ACC112 (cell line): ENCODE data around the gene KPNA6.
"Not testable (repeated sequence)": the region's sequence is repeated elsewhere in the genome, so short reads cannot be mapped to it uniquely, and the experiment has no call there.

Experiments used
- H2AFZ ChIP-seq: fragments of 200-600 bp; sonication (generic); one replicate; pipeline ENCODE4 v1.6.0; 2017; ENCODE audit warnings: antibody characterized with exemption, low read length; ENCODE audit not compliant: unreplicated experiment
- H3K27ac ChIP-seq: fragments of 200-600 bp; sonication (generic); 2 replicates; pipeline ENCODE4 v1.5.1; 2014; ENCODE audit warnings: low read depth, mild to moderate bottlenecking, antibody characterized with exemption, low read length, moderate library complexity
- H3K27me3 ChIP-seq: fragments of 200-600 bp; sonication (generic); 2 replicates; pipeline ENCODE4 v1.6.1; 2014; ENCODE audit warnings: mild to moderate bottlenecking, antibody characterized with exemption, low read length, moderate library complexity, mixed read lengths; ENCODE audit not compliant: insufficient read depth
- H3K36me3 ChIP-seq: fragments of 200-600 bp; sonication (generic); 2 replicates; pipeline ENCODE4 v1.6.1; 2016; ENCODE audit warnings: mild to moderate bottlenecking, antibody characterized with exemption, low read length, moderate library complexity, mixed read lengths; ENCODE audit not compliant: insufficient read depth
- H3K4me1 ChIP-seq: fragments of 200-600 bp; sonication (generic); one replicate; pipeline ENCODE4 v1.6.1; 2016; ENCODE audit warnings: low read length, mixed read lengths; ENCODE audit not compliant: insufficient read depth, unreplicated experiment, control insufficient read depth
- H3K4me3 ChIP-seq: fragments of 200-600 bp; sonication (generic); 2 replicates; pipeline ENCODE4 v1.5.1; 2014; ENCODE audit warnings: mild to moderate bottlenecking, low read depth, low read length
- H3K79me2 ChIP-seq: fragments of 200-600 bp; sonication (generic); one replicate; pipeline ENCODE4 v1.6.0; 2016; ENCODE audit warnings: low read length; ENCODE audit not compliant: control insufficient read depth, unreplicated experiment, insufficient read depth

The KPNA6 gene

GRCh38 chr1:32116531-32116930, 8.7 kb downstream of the KPNA6 start:
- H3K36me3 ChIP-seq: peaks cover 6% of the 10 kb centered on the region; the same call in 1 of the 2 replicates
- no peaks in the 10 kb centered on the region for H3K27me3 ChIP-seq
- H3K27ac ChIP-seq: peak overlapping the region; percentile 62
- H2AFZ ChIP-seq: no peak overlapping the region
- peaks cover 23% of the 10 kb centered on the region for H3K4me1 ChIP-seq
- H3K79me2 ChIP-seq: peaks cover 89% of the 10 kb centered on the region
- no peak overlapping the region for H3K4me3 ChIP-seq

- H3K27ac ChIP-seq: no peak overlapping the region
- H3K4me1 ChIP-seq: peaks cover 14% of the 10 kb centered on the region
- H3K27me3 ChIP-seq: no peaks in the 10 kb centered on the region
- H3K4me3 ChIP-seq: no peak overlapping the region
- peaks cover 80% of the 10 kb centered on the region for H3K79me2 ChIP-seq
- no peaks in the 10 kb centered on the region for H3K36me3 ChIP-seq
- no peak overlapping the region for H2AFZ ChIP-seq
Measured at GRCh38 chr1:32122151-32122550, 14.3 kb downstream of the KPNA6 start.

- H2AFZ ChIP-seq, H3K27me3 ChIP-seq, H3K36me3 ChIP-seq, H3K27ac ChIP-seq, H3K4me3 ChIP-seq: not testable (repeated sequence)
- Histone ChIP-seq H3K4me1 (peaks cover 14% of the 10 kb centered on the region), H3K79me2 (peaks cover 79% of the 10 kb centered on the region)
Measured at GRCh38 chr1:32123361-32123760, 15.5 kb downstream of the KPNA6 start.

- H3K36me3 ChIP-seq: 0 out of 2 replicates have a peak, but pooled peaks cover 5% of the 10 kb centered on the region
- no peaks in the 10 kb centered on the region for H3K27me3 ChIP-seq
- no peak overlapping the region for H2AFZ ChIP-seq
- H3K27ac ChIP-seq: no peak overlapping the region
- H3K4me1 ChIP-seq: peaks cover 14% of the 10 kb centered on the region
- peaks cover 82% of the 10 kb centered on the region for H3K79me2 ChIP-seq
- H3K4me3 ChIP-seq: no peak overlapping the region
Measured at GRCh38 chr1:32125313-32125712, 17.5 kb downstream of the KPNA6 start.

GRCh38 chr1:32126770-32127169, 18.9 kb downstream of the KPNA6 start:
- Histone ChIP-seq H3K27ac (no peak overlapping the region), H3K4me1 (peaks cover 6% of the 10 kb centered on the region), H3K36me3 (0 out of 2 replicates have a peak, but pooled peaks cover 5% of the 10 kb centered on the region), H3K79me2 (peaks cover 74% of the 10 kb centered on the region), H3K27me3 (no peaks in the 10 kb centered on the region), H2AFZ (no peak overlapping the region), H3K4me3 (no peak overlapping the region)

- H3K4me3 ChIP-seq: no peak overlapping the region
- H3K27ac ChIP-seq: no peak overlapping the region
- no peak overlapping the region for H2AFZ ChIP-seq
- peaks cover 71% of the 10 kb centered on the region for H3K79me2 ChIP-seq
- peaks cover 6% of the 10 kb centered on the region for H3K4me1 ChIP-seq
- no peaks in the 10 kb centered on the region for H3K27me3 ChIP-seq
- H3K36me3 ChIP-seq: 0 out of 2 replicates have a peak, but pooled peaks cover 5% of the 10 kb centered on the region
Measured at GRCh38 chr1:32127409-32128198, 19.7 kb downstream of the KPNA6 start.

- H3K36me3 ChIP-seq: 0 out of 2 replicates have a peak, but pooled peaks cover 5% of the 10 kb centered on the region
- H3K27me3 ChIP-seq: no peaks in the 10 kb centered on the region
- no peak overlapping the region for H2AFZ ChIP-seq
- peaks cover 62% of the 10 kb centered on the region for H3K79me2 ChIP-seq
- no peak overlapping the region for H3K4me3 ChIP-seq
- peaks cover 5% of the 10 kb centered on the region for H3K4me1 ChIP-seq
- no peak overlapping the region for H3K27ac ChIP-seq
Measured at GRCh38 chr1:32128479-32128878, 20.6 kb downstream of the KPNA6 start.

- H3K27ac ChIP-seq: no peak overlapping the region
- H3K4me3 ChIP-seq: no peak overlapping the region
- H3K4me1 ChIP-seq: peaks cover 5% of the 10 kb centered on the region
- H3K36me3 ChIP-seq: 0 out of 2 replicates have a peak, but pooled peaks cover 5% of the 10 kb centered on the region
- H2AFZ ChIP-seq: no peak overlapping the region
- H3K27me3 ChIP-seq: no peaks in the 10 kb centered on the region
- H3K79me2 ChIP-seq: peaks cover 61% of the 10 kb centered on the region
Measured at GRCh38 chr1:32128964-32129363, 21.1 kb downstream of the KPNA6 start.

GRCh38 chr1:32133950-32134280, 26.1 kb downstream of the KPNA6 start:
- not testable (repeated sequence) for H3K36me3 ChIP-seq, H2AFZ ChIP-seq, H3K27me3 ChIP-seq, H3K4me3 ChIP-seq
- Histone ChIP-seq H3K27ac (peak overlapping the region; percentile 57), H3K79me2 (peaks cover 65% of the 10 kb centered on the region), H3K4me1 (peaks cover 11% of the 10 kb centered on the region)

GRCh38 chr1:32137111-32137510, 29.3 kb downstream of the KPNA6 start:
- Histone ChIP-seq H3K36me3 (no peaks in the 10 kb centered on the region; the same call in 1 of the 2 replicates), H2AFZ (no peak overlapping the region), H3K79me2 (peaks cover 71% of the 10 kb centered on the region), H3K4me3 (no peak overlapping the region), H3K27ac (no peak overlapping the region), H3K4me1 (peaks cover 21% of the 10 kb centered on the region), H3K27me3 (no peaks in the 10 kb centered on the region)

- Histone ChIP-seq H2AFZ (no peak overlapping the region), H3K36me3 (no peaks in the 10 kb centered on the region; the same call in 1 of the 2 replicates), H3K79me2 (peaks cover 83% of the 10 kb centered on the region), H3K4me3 (no peak overlapping the region), H3K4me1 (peaks cover 30% of the 10 kb centered on the region), H3K27ac (peak overlapping the region; percentile 58), H3K27me3 (no peaks in the 10 kb centered on the region)
Measured at GRCh38 chr1:32138965-32139364, 31.1 kb downstream of the KPNA6 start.
